ENCODE data around the gene TTLL9.

Gene TTLL9

GRCh38 chr20:31977080-31977479 is 106.6 kb downstream of the TTLL9 start:
- Histone ChIP-seq H3K27ac (no peak overlapping the region), H3K9ac (no peak overlapping the region), H3K27me3 (ENCODE audit: insufficient read depth, low read depth) (peaks cover 38% of the 10 kb centered on the region), H3K36me3 (ENCODE audit: insufficient read depth) (no peaks in the 10 kb centered on the region), H3K4me1 (ENCODE audit: low read depth, poor library complexity, severe bottlenecking) (no peaks in the 10 kb centered on the region), H3K4me2 (no peak overlapping the region), H2AFZ (ENCODE audit: low read depth) (no peak overlapping the region), H3K79me2 (ENCODE audit: insufficient read depth, low read depth) (no peaks in the 10 kb centered on the region), H4K20me1 (ENCODE audit: insufficient read depth) (no peaks in the 10 kb centered on the region), H3K4me3 (IDR thresholded peaks at IDR 0.05; ENCODE audit: insufficient read depth, low read depth, low read length) (no peak overlapping the region)
- TF ChIP-seq CTCF (conservative IDR thresholded peaks at IDR 0.05; ENCODE audit: low read depth, low read length): no peak

- H3K27ac ChIP-seq: no peak overlapping the region
- H3K79me2 ChIP-seq (ENCODE audit: insufficient read depth, low read depth): no peaks in the 10 kb centered on the region
- H3K4me1 ChIP-seq (ENCODE audit: low read depth, poor library complexity, severe bottlenecking): no peaks in the 10 kb centered on the region
- no peak overlapping the region for H3K9ac ChIP-seq
- no peaks in the 10 kb centered on the region for H3K36me3 ChIP-seq (ENCODE audit: insufficient read depth)
- peaks cover 32% of the 10 kb centered on the region; the same call in 1 of the 2 replicates for H3K27me3 ChIP-seq (ENCODE audit: insufficient read depth, low read depth)
- no peak for TF ChIP-seq CTCF (conservative IDR thresholded peaks at IDR 0.05; ENCODE audit: low read depth, low read length)
- no peak overlapping the region for H3K4me3 ChIP-seq (IDR thresholded peaks at IDR 0.05; ENCODE audit: insufficient read depth, low read depth, low read length)
- H4K20me1 ChIP-seq (ENCODE audit: insufficient read depth): no peaks in the 10 kb centered on the region
- no peak overlapping the region for H3K4me2 ChIP-seq
- H2AFZ ChIP-seq (ENCODE audit: low read depth): no peak overlapping the region
These were observed 109.4 kb downstream of the TTLL9 start for GRCh38 chr20:31979713-31980426.

- Histone ChIP-seq H4K20me1 (ENCODE audit: insufficient read depth) (no peaks in the 10 kb centered on the region), H3K27ac (no peak overlapping the region), H3K4me3 (IDR thresholded peaks at IDR 0.05; ENCODE audit: insufficient read depth, low read depth, low read length) (no peak overlapping the region), H3K4me2 (no peak overlapping the region), H3K9ac (no peak overlapping the region), H3K4me1 (ENCODE audit: low read depth, poor library complexity, severe bottlenecking) (no peaks in the 10 kb centered on the region), H3K27me3 (ENCODE audit: insufficient read depth, low read depth) (peaks cover 38% of the 10 kb centered on the region; the same call in 1 of the 2 replicates), H3K36me3 (ENCODE audit: insufficient read depth) (no peaks in the 10 kb centered on the region), H3K79me2 (ENCODE audit: insufficient read depth, low read depth) (no peaks in the 10 kb centered on the region), H2AFZ (ENCODE audit: low read depth) (no peak overlapping the region)
- TF ChIP-seq CTCF (conservative IDR thresholded peaks at IDR 0.05; ENCODE audit: low read depth, low read length): no peak
These were observed 111.3 kb downstream of the TTLL9 start for GRCh38 chr20:31981784-31982183.

- Histone ChIP-seq H3K36me3 (ENCODE audit: insufficient read depth) (no peaks in the 10 kb centered on the region), H2AFZ (ENCODE audit: low read depth) (no peak overlapping the region), H4K20me1 (ENCODE audit: insufficient read depth) (no peaks in the 10 kb centered on the region), H3K9ac (no peak overlapping the region), H3K4me1 (ENCODE audit: low read depth, poor library complexity, severe bottlenecking) (no peaks in the 10 kb centered on the region), H3K79me2 (ENCODE audit: insufficient read depth, low read depth) (no peaks in the 10 kb centered on the region), H3K27me3 (ENCODE audit: insufficient read depth, low read depth) (peaks cover 37% of the 10 kb centered on the region; the same call in 1 of the 2 replicates), H3K27ac (no peak overlapping the region), H3K4me3 (IDR thresholded peaks at IDR 0.05; ENCODE audit: insufficient read depth, low read depth, low read length) (no peak overlapping the region), H3K4me2 (no peak overlapping the region)
- no peak for TF ChIP-seq CTCF (conservative IDR thresholded peaks at IDR 0.05; ENCODE audit: low read depth, low read length)
These were observed 114.6 kb downstream of the TTLL9 start for GRCh38 chr20:31984981-31985471.

Measured in KMS-11 (cell line).